ENCODE measurements around the gene CRACR2B. TPM values are rescaled to one million over a fixed set of nuclear protein-coding genes. Genes with fewer than 3 reads are reported as not detected.

The CRACR2B gene
- total and polyA plus RNA-seq, 2 of the 8 experiments (the other 6 are each of a cell fraction or from before 2014, with no cell fraction given): 18.2 to 26.4 TPM

- Histone ChIP-seq H2BK15ac (ENCODE audit: low read length) (peak within 1 kb of the TSS; percentile 99; the same call in 1 of the 2 replicates), H3K4ac (replicated peaks; ENCODE audit: insufficient read length, low read depth, low read length) (peak within 1 kb of the TSS; percentile 99), H3K27ac (ENCODE audit: low read depth, low read length) (peak within 1 kb of the TSS; percentile 99), H3K23me2 (ENCODE audit: low read depth, low read length) (peaks cover 21% of the 10 kb centered on the region; the same call in 1 of the 2 replicates), H3K27me3 (replicated peaks in 1 of 4; ENCODE audit: control insufficient read depth in 3 of 4, extremely low read depth in 1 of 4, insufficient read depth in 3 of 4, low read length in 3 of 4) (no peaks in the 10 kb centered on the region; a peak in 2 of 7 replicates), H4K91ac (replicated peaks; ENCODE audit: insufficient read length, low read length) (peak within 1 kb of the TSS; percentile 98), H2BK20ac (ENCODE audit: low read length) (no peak within 1 kb of the TSS), H2BK12ac (ENCODE audit: low read depth, low read length) (peak within 1 kb of the TSS; percentile 92; the same call in 1 of the 2 replicates), H3K56ac (replicated peaks; ENCODE audit: insufficient read length, low read depth, low read length) (peak within 1 kb of the TSS; percentile 97), H3K14ac (ENCODE audit: insufficient read length) (no peak within 1 kb of the TSS), H4K20me1 (replicated peaks in 1 of 2; ENCODE audit: control insufficient read depth in 1 of 2, insufficient read depth in 2 of 2, low read length in 2 of 2) (peaks cover 7 to 38% of the 10 kb centered on the region in 2 experiments), H3K4me3 (ENCODE audit: extremely low read depth in 1 of 4, insufficient read depth in 2 of 4, low read depth in 3 of 4, low read length in 4 of 4) (peak within 1 kb of the TSS; percentile 76 to 96 (median 82)), H2AK5ac (ENCODE audit: low read depth, low read length) (peak within 1 kb of the TSS; percentile 39; the same call in 1 of the 2 replicates), H3K9me3 (ENCODE audit: insufficient read depth in 2 of 2, low read depth in 1 of 2, low read length in 1 of 2) (no peaks in the 10 kb centered on the region), H3K36me3 (ENCODE audit: control insufficient read depth in 2 of 4, insufficient read depth in 4 of 4, low read length in 3 of 4) (peaks cover 10 to 24% (median 20%) of the 10 kb centered on the region in 4 experiments; a peak in 7 of 8 replicates), H3K79me1 (ENCODE audit: low read depth, low read length) (peaks cover 9% of the 10 kb centered on the region; the same call in 1 of the 2 replicates), H4K8ac (ENCODE audit: extremely low read depth, insufficient read depth, low read length) (peak within 1 kb of the TSS; percentile 98), H3K18ac (ENCODE audit: extremely low read depth, low read length) (peak within 1 kb of the TSS; percentile 98), H3K4me1 (replicated peaks in 1 of 4; ENCODE audit: control insufficient read depth in 3 of 4, insufficient read depth in 4 of 4, low read length in 3 of 4) (peaks cover 0 to 34% (median 25%) of the 10 kb centered on the region in 4 experiments; a peak in 6 of 7 replicates), H2BK5ac (ENCODE audit: low read depth, low read length) (peak within 1 kb of the TSS; percentile 93; the same call in 1 of the 2 replicates), H2AFZ (ENCODE audit: low read length) (no peak within 1 kb of the TSS; the same call in 1 of the 2 replicates), H3K23ac (ENCODE audit: insufficient read length) (no peak within 1 kb of the TSS), H3K79me2 (ENCODE audit: control insufficient read depth in 1 of 2, insufficient read depth in 2 of 2, low read length in 2 of 2) (peaks cover 0 to 27% of the 10 kb centered on the region in 2 experiments; a peak in 2 of 4 replicates), H3K4me2 (ENCODE audit: insufficient read depth in 1 of 2, low read depth in 2 of 2, low read length in 2 of 2) (peak within 1 kb of the TSS; percentile 87), H3K9ac (replicated peaks in 1 of 4; ENCODE audit: extremely low read depth in 1 of 4, low read depth in 3 of 4, low read length in 3 of 4) (peak within 1 kb of the TSS; percentile 65 to 97 (median 94)), H4K5ac (ENCODE audit: insufficient read length, low read depth, low read length) (peak within 1 kb of the TSS; percentile 96), H2BK120ac (replicated peaks; ENCODE audit: low read depth, low read length) (peak within 1 kb of the TSS; percentile 79)
- peak in 1 of 2 experiments; percentile 95 for DNase-seq (ENCODE audit: low read depth in 1 of 2, low spot score in 2 of 2)
- POLR2A ChIA-PET (ENCODE audit: partially characterized antibody): interaction anchor here (0.6 to 40.4 kb wide), 12 partner anchors 15 to 362 kb away, joined by 3 to 1917 read pairs (median 4); partner anchors contain the start of genes CD151, CEND1, CHID1 and CRACR2B
- FAIRE-seq: no peak
- 0% methylated on average over 4 of the region's 87 CpGs; no CpG with 5 or more reads in 1 of the 2 experiments for WGBS, 2 experiments (ENCODE audit: extremely low coverage in 1 of 2, insufficient coverage in 1 of 2, insufficient read length in 1 of 2, insufficient replicate concordance in 2 of 2, low coverage in 1 of 2, low lambda C conversion rate in 2 of 2, missing lambda C conversion rate in 1 of 2)
- CTCF ChIA-PET (ENCODE audit: partially characterized antibody): interaction anchor here (0.9 to 6.7 kb wide), 8 partner anchors 10 to 56 kb away, joined by 3 to 74 read pairs (median 5); partner anchors contain the start of gene CD151
- TF ChIP-seq HDAC2 (IDR thresholded peaks at IDR 0.05; ENCODE audit: borderline replicate concordance in 1 of 2, low read depth in 2 of 2, low read length in 2 of 2) (0 out of 4 replicates have a peak, but pooled peaks of 1 of the 2 experiments have one; percentile 41), CTBP2 (IDR thresholded peaks at IDR 0.05; ENCODE audit: borderline replicate concordance, insufficient read depth, insufficient read length, low read length) (no peak), USF2 (IDR thresholded peaks at IDR 0.05; ENCODE audit: low read length) (no peak), RBBP5 (IDR thresholded peaks at IDR 0.05; ENCODE audit: borderline replicate concordance, low read depth, low read length) (0 out of 2 replicates have a peak, but pooled peaks have one; percentile 19), TBP (IDR thresholded peaks at IDR 0.05; ENCODE audit: low read depth, low read length) (peak; percentile 95), SRF (IDR thresholded peaks at IDR 0.05; ENCODE audit: low read depth, low read length) (no peak), CHD1 (IDR thresholded peaks at IDR 0.05; ENCODE audit: low read depth, low read length) (peak; percentile 93), FOSL1 (IDR thresholded peaks at IDR 0.05; ENCODE audit: insufficient read depth, low read depth, low read length) (no peak), EGR1 (IDR thresholded peaks at IDR 0.05; ENCODE audit: borderline replicate concordance, low read depth, low read length) (peak; percentile 77; the same call in 1 of the 2 replicates)
Observed at GRCh38 chr11:842370-843002, 14.8 kb downstream of the CRACR2B start, which contains the start of the genes POLR2L and TSPAN4. Gene POLR2L, minus strand, starts transcription at chr11:842529. Its CDS starts 21 bp downstream, at chr11:842508. Gene TSPAN4, plus strand, starts transcription at chr11:842852. Its CDS starts 7,453 bp downstream, at chr11:850305.

Data from H1 (cell line).